Breast epithelium (tissue), 3 donors: ENCODE measurements around the gene NUP98.

Experiments used
- POLR2A ChIP-seq: fragments of 450-650 bp; IDR thresholded peaks from one replicate; pipeline ENCODE4 v1.6.1; 2016; ENCODE audit warnings: antibody characterized with exemption, mild to moderate bottlenecking, moderate library complexity
- POLR2AphosphoS5 ChIP-seq, 3 donors: sonication (generic); formaldehyde crosslinking; IDR thresholded peaks; one replicate each; pipeline ENCODE4 v1.6.1; 2017; ENCODE audit warnings: antibody characterized with exemption in 3 of 3
- TF ChIP-seq, protein P1 (sequence below), 3 donors: fragments of 450-650 bp; IDR thresholded peaks; one replicate each; pipeline ENCODE4 v1.5.1; 2016 to 2017; ENCODE audit warnings: antibody characterized with exemption in 3 of 3, mild to moderate bottlenecking in 3 of 3, moderate library complexity in 3 of 3

DNA sequence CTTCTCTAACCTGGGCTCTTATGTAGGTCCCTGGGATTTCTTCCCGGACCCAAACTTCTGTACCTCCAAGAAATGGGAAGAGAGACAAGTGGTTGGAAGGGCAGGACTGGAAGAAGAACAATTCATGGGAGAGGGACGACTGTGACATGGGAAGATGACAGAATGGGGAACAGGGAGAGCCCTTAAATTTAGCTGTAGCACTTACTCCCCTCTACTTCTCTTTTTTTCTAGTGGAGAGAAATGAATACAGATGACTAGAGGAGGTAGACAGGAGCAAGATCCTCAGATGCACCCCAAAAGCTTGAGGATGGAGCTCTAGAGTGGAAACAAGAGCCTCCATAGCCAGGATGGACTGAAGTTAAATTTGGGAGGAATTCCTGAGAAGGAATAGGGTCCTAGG lies 41.1 kb upstream of the NUP98 start:
- no peak for TF ChIP-seq POLR2AphosphoS5 (IDR thresholded peaks at IDR 0.05)
- TF ChIP-seq POLR2A, result no peak
- TF ChIP-seq, protein P1, sequence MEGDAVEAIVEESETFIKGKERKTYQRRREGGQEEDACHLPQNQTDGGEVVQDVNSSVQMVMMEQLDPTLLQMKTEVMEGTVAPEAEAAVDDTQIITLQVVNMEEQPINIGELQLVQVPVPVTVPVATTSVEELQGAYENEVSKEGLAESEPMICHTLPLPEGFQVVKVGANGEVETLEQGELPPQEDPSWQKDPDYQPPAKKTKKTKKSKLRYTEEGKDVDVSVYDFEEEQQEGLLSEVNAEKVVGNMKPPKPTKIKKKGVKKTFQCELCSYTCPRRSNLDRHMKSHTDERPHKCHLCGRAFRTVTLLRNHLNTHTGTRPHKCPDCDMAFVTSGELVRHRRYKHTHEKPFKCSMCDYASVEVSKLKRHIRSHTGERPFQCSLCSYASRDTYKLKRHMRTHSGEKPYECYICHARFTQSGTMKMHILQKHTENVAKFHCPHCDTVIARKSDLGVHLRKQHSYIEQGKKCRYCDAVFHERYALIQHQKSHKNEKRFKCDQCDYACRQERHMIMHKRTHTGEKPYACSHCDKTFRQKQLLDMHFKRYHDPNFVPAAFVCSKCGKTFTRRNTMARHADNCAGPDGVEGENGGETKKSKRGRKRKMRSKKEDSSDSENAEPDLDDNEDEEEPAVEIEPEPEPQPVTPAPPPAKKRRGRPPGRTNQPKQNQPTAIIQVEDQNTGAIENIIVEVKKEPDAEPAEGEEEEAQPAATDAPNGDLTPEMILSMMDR (IDR thresholded peaks at IDR 0.05), result no peak
